HEK293 (cell line): Measurements from ENCODE around the gene WRAP53.

Source experiments
- GLI2 ChIP-seq: fragments of 450-650 bp; formaldehyde crosslinking; IDR thresholded peaks from 2 replicates; pipeline ENCODE4; 2017; ENCODE audit warnings: missing biosample characterization, missing genetic modification characterization, low read depth, borderline replicate concordance
- GLIS1 ChIP-seq: fragments of 450-650 bp; formaldehyde crosslinking; IDR thresholded peaks from 2 replicates; pipeline ENCODE4 v1.5.1; 2016; ENCODE audit warnings: missing biosample characterization, missing genetic modification characterization
- HOXA7 ChIP-seq: sonication (generic); formaldehyde crosslinking; IDR thresholded peaks from 2 replicates; pipeline ENCODE4 v1.8.1; 2022; ENCODE audit warnings: missing genetic modification reagents, borderline replicate concordance
- KLF9 ChIP-seq: fragments of 450-650 bp; formaldehyde crosslinking; IDR thresholded peaks from 2 replicates; pipeline ENCODE4 v1.5.1; 2016; ENCODE audit warnings: missing biosample characterization, missing genetic modification characterization, low read depth
- REPIN1 ChIP-seq: fragments of 450-650 bp; formaldehyde crosslinking; IDR thresholded peaks from 2 replicates; pipeline ENCODE4 v1.5.1; 2017; ENCODE audit warnings: missing biosample characterization, missing genetic modification characterization, low read depth
- ZBTB8A ChIP-seq: fragments of 450-650 bp; formaldehyde crosslinking; IDR thresholded peaks from 2 replicates; pipeline ENCODE4 v1.5.1; 2016; ENCODE audit warnings: missing biosample characterization, missing genetic modification characterization
- ZFP69B ChIP-seq: fragments of 450-650 bp; formaldehyde crosslinking; IDR thresholded peaks from 2 replicates; pipeline ENCODE4 v1.5.1; 2016; ENCODE audit warnings: missing biosample characterization, missing genetic modification characterization
- ZNF114 ChIP-seq: fragments of 450-650 bp; formaldehyde crosslinking; IDR thresholded peaks from 2 replicates; pipeline ENCODE4 v1.5.0; 2017; ENCODE audit warnings: missing biosample characterization, missing genetic modification characterization
- ZNF140 ChIP-seq: fragments of 450-650 bp; formaldehyde crosslinking; IDR thresholded peaks from 2 replicates; pipeline ENCODE4 v1.5.1; 2016; ENCODE audit warnings: missing biosample characterization, missing genetic modification characterization
- ZNF155 ChIP-seq: fragments of 450-650 bp; formaldehyde crosslinking; IDR thresholded peaks from 2 replicates; pipeline ENCODE4 v1.5.1; 2016; ENCODE audit warnings: missing biosample characterization, missing genetic modification characterization
- ZNF169 ChIP-seq: fragments of 450-650 bp; formaldehyde crosslinking; IDR thresholded peaks from 2 replicates; pipeline ENCODE4 v1.5.1; 2016; ENCODE audit warnings: missing biosample characterization, missing genetic modification characterization
- ZNF266 ChIP-seq: fragments of 450-650 bp; formaldehyde crosslinking; IDR thresholded peaks from 2 replicates; pipeline ENCODE4 v1.5.1; 2016; ENCODE audit warnings: missing biosample characterization, missing genetic modification characterization, low read depth
- ZNF350 ChIP-seq: fragments of 450-650 bp; formaldehyde crosslinking; IDR thresholded peaks from 2 replicates; pipeline ENCODE4 v1.5.0; 2017; ENCODE audit warnings: missing biosample characterization, mild to moderate bottlenecking, missing genetic modification characterization
- ZNF394 ChIP-seq: fragments of 450-650 bp; formaldehyde crosslinking; IDR thresholded peaks from 2 replicates; pipeline ENCODE4 v1.5.1; 2016; ENCODE audit warnings: missing biosample characterization, missing genetic modification characterization, mild to moderate bottlenecking, moderate library complexity, borderline replicate concordance
- ZNF48 ChIP-seq: fragments of 450-650 bp; formaldehyde crosslinking; IDR thresholded peaks from 2 replicates; pipeline ENCODE4 v1.5.1; 2016; ENCODE audit warnings: missing biosample characterization, missing genetic modification characterization
- ZNF529 ChIP-seq: fragments of 450-650 bp; formaldehyde crosslinking; IDR thresholded peaks from 2 replicates; pipeline ENCODE4 v1.5.1; 2017; ENCODE audit warnings: missing genetic modification characterization, missing biosample characterization; ENCODE audit not compliant: insufficient replicate concordance
- ZNF624 ChIP-seq: fragments of 450-650 bp; formaldehyde crosslinking; IDR thresholded peaks from 2 replicates; pipeline ENCODE4 v1.5.1; 2017; ENCODE audit warnings: missing biosample characterization, missing genetic modification characterization
- ZNF701 ChIP-seq: fragments of 450-650 bp; formaldehyde crosslinking; IDR thresholded peaks from 2 replicates; pipeline ENCODE4 v1.5.1; 2016; ENCODE audit warnings: missing biosample characterization, missing genetic modification characterization
- ZNF768 ChIP-seq: fragments of 450-650 bp; formaldehyde crosslinking; IDR thresholded peaks from 2 replicates; pipeline ENCODE4 v1.5.1; 2018; ENCODE audit warnings: missing biosample characterization, mild to moderate bottlenecking, missing genetic modification characterization
- ZSCAN30 ChIP-seq: fragments of 450-650 bp; IDR thresholded peaks from 2 replicates; pipeline ENCODE4 v1.5.1; 2018; ENCODE audit warnings: missing biosample characterization, mild to moderate bottlenecking, missing genetic modification characterization, moderate library complexity
- TF ChIP-seq, protein P1 (sequence below): fragments of 450-650 bp; IDR thresholded peaks from 2 replicates; pipeline ENCODE4 v1.5.1; 2018; ENCODE audit warnings: missing biosample characterization, mild to moderate bottlenecking, missing genetic modification characterization
- TF ChIP-seq, protein P2 (sequence below): fragments of 450-650 bp; formaldehyde crosslinking; IDR thresholded peaks from 2 replicates; pipeline ENCODE4 v1.5.1; 2016; ENCODE audit warnings: missing biosample characterization, missing genetic modification characterization, borderline replicate concordance
- TF ChIP-seq, protein P3 (sequence below): fragments of 450-650 bp; formaldehyde crosslinking; IDR thresholded peaks from 2 replicates; pipeline ENCODE4 v1.5.1; 2016; ENCODE audit warnings: missing biosample characterization, missing genetic modification characterization, low read depth
- TF ChIP-seq, protein P4 (sequence below): fragments of 450-650 bp; formaldehyde crosslinking; IDR thresholded peaks from 2 replicates; pipeline ENCODE4 v1.5.1; 2016; ENCODE audit warnings: missing biosample characterization, missing genetic modification characterization
- TF ChIP-seq, protein P5 (sequence below): fragments of 450-650 bp; formaldehyde crosslinking; IDR thresholded peaks from 2 replicates; pipeline ENCODE4 v1.5.1; 2017; ENCODE audit warnings: missing biosample characterization, missing genetic modification characterization

Gene WRAP53

DNA sequence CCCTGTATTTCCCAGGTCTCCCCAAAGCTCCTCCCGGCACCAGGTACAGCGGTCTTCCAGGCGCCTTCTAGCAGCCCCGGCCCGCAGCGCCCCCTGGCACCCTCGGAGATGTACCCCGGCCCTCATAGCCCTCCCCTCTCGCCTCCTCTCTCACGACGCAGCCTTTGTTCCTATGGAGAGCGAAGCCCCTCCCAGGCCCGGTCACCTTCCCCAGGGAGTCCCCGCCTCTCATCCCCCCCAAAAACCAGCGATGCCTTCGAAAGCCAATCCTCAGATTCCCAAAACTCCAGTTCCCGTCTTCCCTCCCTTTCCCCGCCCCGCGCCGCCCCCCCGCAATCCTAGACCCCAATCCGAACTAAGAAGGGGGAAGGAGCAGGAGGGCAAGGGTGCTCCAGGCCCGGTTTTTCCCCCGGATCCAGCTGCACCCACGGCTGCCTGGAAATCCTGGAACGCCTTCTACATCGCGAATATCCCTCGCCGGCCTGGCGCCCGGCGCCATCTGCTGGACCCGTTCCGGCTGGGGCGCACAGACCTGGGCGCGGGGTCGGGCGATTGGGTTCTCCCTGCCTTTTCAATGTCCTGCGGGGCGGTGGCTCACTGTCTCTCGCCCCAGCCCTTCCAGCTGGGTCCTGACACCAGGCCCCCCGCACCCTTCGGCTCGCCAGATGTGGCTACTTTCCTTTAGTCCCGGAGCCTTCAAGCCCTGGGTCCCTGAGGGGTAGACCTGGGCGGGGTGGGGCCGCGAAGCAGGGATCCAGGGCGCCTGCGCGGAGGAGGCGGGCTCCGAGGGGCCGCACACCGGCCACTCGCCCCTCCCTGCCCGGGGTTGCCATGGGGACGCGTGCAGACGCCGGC is 28.9 kb downstream of the WRAP53 start, which contains the start of gene DNAH2 (continued):
- TF ChIP-seq, protein P1, sequence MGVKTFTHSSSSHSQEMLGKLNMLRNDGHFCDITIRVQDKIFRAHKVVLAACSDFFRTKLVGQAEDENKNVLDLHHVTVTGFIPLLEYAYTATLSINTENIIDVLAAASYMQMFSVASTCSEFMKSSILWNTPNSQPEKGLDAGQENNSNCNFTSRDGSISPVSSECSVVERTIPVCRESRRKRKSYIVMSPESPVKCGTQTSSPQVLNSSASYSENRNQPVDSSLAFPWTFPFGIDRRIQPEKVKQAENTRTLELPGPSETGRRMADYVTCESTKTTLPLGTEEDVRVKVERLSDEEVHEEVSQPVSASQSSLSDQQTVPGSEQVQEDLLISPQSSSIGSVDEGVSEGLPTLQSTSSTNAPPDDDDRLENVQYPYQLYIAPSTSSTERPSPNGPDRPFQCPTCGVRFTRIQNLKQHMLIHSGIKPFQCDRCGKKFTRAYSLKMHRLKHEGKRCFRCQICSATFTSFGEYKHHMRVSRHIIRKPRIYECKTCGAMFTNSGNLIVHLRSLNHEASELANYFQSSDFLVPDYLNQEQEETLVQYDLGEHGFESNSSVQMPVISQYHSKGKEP (tag by site-specific recombination), result peak; percentile 61; the same call in 1 of the 2 replicates
- TF ChIP-seq, protein P2, sequence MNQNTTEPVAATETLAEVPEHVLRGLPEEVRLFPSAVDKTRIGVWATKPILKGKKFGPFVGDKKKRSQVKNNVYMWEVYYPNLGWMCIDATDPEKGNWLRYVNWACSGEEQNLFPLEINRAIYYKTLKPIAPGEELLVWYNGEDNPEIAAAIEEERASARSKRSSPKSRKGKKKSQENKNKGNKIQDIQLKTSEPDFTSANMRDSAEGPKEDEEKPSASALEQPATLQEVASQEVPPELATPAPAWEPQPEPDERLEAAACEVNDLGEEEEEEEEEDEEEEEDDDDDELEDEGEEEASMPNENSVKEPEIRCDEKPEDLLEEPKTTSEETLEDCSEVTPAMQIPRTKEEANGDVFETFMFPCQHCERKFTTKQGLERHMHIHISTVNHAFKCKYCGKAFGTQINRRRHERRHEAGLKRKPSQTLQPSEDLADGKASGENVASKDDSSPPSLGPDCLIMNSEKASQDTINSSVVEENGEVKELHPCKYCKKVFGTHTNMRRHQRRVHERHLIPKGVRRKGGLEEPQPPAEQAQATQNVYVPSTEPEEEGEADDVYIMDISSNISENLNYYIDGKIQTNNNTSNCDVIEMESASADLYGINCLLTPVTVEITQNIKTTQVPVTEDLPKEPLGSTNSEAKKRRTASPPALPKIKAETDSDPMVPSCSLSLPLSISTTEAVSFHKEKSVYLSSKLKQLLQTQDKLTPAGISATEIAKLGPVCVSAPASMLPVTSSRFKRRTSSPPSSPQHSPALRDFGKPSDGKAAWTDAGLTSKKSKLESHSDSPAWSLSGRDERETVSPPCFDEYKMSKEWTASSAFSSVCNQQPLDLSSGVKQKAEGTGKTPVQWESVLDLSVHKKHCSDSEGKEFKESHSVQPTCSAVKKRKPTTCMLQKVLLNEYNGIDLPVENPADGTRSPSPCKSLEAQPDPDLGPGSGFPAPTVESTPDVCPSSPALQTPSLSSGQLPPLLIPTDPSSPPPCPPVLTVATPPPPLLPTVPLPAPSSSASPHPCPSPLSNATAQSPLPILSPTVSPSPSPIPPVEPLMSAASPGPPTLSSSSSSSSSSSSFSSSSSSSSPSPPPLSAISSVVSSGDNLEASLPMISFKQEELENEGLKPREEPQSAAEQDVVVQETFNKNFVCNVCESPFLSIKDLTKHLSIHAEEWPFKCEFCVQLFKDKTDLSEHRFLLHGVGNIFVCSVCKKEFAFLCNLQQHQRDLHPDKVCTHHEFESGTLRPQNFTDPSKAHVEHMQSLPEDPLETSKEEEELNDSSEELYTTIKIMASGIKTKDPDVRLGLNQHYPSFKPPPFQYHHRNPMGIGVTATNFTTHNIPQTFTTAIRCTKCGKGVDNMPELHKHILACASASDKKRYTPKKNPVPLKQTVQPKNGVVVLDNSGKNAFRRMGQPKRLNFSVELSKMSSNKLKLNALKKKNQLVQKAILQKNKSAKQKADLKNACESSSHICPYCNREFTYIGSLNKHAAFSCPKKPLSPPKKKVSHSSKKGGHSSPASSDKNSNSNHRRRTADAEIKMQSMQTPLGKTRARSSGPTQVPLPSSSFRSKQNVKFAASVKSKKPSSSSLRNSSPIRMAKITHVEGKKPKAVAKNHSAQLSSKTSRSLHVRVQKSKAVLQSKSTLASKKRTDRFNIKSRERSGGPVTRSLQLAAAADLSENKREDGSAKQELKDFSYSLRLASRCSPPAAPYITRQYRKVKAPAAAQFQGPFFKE, result peak; percentile 54; the same call in 1 of the 2 replicates
- TF ChIP-seq ZNF140, result no peak
- no peak for TF ChIP-seq GLI2 (tag by site-specific recombination)
- TF ChIP-seq, protein P3, sequence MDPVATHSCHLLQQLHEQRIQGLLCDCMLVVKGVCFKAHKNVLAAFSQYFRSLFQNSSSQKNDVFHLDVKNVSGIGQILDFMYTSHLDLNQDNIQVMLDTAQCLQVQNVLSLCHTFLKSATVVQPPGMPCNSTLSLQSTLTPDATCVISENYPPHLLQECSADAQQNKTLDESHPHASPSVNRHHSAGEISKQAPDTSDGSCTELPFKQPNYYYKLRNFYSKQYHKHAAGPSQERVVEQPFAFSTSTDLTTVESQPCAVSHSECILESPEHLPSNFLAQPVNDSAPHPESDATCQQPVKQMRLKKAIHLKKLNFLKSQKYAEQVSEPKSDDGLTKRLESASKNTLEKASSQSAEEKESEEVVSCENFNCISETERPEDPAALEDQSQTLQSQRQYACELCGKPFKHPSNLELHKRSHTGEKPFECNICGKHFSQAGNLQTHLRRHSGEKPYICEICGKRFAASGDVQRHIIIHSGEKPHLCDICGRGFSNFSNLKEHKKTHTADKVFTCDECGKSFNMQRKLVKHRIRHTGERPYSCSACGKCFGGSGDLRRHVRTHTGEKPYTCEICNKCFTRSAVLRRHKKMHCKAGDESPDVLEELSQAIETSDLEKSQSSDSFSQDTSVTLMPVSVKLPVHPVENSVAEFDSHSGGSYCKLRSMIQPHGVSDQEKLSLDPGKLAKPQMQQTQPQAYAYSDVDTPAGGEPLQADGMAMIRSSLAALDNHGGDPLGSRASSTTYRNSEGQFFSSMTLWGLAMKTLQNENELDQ (tag by site-specific recombination), result peak; percentile 21; the same call in 1 of the 2 replicates
- TF ChIP-seq REPIN1 (tag by site-specific recombination), result peak; percentile 78; the same call in 1 of the 2 replicates
- TF ChIP-seq ZNF394 (tag by site-specific recombination), result no peak; the same call in 1 of the 2 replicates
- TF ChIP-seq ZNF266, result no peak
- TF ChIP-seq, protein P4, sequence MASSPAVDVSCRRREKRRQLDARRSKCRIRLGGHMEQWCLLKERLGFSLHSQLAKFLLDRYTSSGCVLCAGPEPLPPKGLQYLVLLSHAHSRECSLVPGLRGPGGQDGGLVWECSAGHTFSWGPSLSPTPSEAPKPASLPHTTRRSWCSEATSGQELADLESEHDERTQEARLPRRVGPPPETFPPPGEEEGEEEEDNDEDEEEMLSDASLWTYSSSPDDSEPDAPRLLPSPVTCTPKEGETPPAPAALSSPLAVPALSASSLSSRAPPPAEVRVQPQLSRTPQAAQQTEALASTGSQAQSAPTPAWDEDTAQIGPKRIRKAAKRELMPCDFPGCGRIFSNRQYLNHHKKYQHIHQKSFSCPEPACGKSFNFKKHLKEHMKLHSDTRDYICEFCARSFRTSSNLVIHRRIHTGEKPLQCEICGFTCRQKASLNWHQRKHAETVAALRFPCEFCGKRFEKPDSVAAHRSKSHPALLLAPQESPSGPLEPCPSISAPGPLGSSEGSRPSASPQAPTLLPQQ (tag by site-specific recombination), result peak; percentile 97
- peak; percentile 79; the same call in 1 of the 2 replicates for TF ChIP-seq ZNF701 (tag by site-specific recombination)
- TF ChIP-seq ZNF155 (tag by site-specific recombination), result no peak
- no peak for TF ChIP-seq ZNF114 (tag by site-specific recombination)
- TF ChIP-seq ZSCAN30 (tag by site-specific recombination), result peak; percentile 93
- TF ChIP-seq ZNF529 (tag by site-specific recombination), result no peak
- TF ChIP-seq HOXA7, result no peak
- peak; percentile 90 for TF ChIP-seq GLIS1 (tag by site-specific recombination)
- peak; percentile 90 for TF ChIP-seq KLF9 (tag by site-specific recombination)
- TF ChIP-seq, protein P5, sequence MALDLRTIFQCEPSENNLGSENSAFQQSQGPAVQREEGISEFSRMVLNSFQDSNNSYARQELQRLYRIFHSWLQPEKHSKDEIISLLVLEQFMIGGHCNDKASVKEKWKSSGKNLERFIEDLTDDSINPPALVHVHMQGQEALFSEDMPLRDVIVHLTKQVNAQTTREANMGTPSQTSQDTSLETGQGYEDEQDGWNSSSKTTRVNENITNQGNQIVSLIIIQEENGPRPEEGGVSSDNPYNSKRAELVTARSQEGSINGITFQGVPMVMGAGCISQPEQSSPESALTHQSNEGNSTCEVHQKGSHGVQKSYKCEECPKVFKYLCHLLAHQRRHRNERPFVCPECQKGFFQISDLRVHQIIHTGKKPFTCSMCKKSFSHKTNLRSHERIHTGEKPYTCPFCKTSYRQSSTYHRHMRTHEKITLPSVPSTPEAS (tag by site-specific recombination), result peak; percentile 81
- TF ChIP-seq ZBTB8A, result peak; percentile 98
- TF ChIP-seq ZNF48, result no peak
- TF ChIP-seq ZNF768 (tag by site-specific recombination), result no peak
- no peak for TF ChIP-seq ZNF350 (tag by site-specific recombination)
- TF ChIP-seq ZFP69B, result peak; percentile 96
- TF ChIP-seq ZNF624, result 0 out of 2 replicates have a peak, but pooled peaks have one; percentile 71
- TF ChIP-seq ZNF169, result no peak
